ENCODE results near the gene L3MBTL1.
"Not testable (repeated sequence)": the region's sequence is repeated elsewhere in the genome, so short reads cannot be mapped to it uniquely, and the experiment has no call there.

L3MBTL1 gene

DNA sequence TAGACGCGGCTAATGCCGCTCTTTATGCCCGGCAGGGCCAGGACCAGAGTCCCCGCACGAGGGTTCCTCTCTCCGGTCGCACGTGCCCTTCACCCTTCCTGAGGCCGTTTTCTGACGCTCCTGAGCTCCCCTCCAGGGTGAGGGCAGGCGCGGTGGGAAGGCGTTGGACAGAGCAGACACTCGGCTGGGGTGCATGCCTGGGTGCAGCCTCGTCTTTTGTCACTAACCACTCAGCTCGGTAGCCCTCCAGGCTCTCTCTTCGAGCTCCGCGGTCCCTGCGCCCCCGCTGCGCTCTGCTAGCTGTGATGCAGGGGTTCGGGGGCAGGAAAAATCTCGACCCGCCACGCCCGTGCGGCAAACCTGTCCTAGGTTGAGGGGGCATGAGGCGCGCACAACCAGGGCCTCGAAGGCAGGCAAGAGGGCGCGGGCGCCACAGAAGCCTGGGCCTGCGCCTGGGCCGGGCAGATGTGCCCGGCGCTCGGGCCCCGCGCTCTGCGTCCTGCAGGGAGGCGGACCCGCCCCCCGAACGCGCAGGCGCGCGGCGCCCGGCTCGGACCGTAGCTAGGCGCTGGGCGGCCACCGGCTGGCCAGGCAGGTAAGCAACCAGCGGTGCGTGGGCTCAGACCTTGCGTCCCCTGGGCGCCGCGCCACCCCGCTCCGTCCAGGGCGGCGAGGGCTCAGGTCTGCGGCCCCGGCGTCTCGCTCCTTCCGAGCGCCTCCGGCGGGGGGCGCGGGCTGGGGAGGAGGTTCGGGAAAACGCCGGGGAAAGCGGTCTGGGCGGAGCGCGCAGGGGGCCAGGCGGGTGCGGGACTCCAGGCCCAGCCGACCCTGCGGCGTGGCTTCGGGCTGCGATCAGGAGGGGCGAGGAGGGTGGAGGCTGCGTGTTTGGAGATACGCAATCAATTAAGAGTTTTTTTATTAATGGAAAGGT is at the start of gene L3MBTL1:
L3MBTL1 (plus strand) TSS at position 548 of the 931 bp plus-strand sequence. CDS start 5,807 bp downstream, outside the sequence.
- peak; percentile 91 for DNase-seq

DNA sequence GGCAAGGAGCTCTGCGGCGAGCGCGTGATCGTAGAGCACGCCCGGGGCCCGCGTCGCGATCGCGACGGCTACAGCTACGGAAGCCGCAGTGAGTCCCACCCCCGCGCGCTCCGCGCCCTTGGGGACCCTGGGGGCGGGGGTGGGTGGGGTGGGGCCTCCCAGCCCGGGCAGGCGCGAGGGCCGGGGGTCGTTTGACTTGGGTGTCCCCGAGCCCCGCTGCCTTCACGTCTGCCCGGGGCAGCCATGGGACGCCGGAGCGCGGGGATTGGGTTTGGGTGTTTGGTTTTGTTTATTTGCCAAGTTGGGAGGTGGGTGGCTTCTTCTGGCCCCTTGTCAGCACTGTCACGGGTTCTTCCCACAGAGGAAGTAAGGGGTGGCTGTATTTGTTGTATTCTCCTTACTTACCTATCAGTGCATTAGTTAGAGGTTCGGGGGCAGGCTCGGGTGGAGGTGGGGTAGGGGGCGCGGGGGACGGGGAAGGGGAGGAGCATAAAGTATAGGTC is 49.0 kb upstream of the L3MBTL1 start:
- DNase-seq: peak; percentile 72

DNA sequence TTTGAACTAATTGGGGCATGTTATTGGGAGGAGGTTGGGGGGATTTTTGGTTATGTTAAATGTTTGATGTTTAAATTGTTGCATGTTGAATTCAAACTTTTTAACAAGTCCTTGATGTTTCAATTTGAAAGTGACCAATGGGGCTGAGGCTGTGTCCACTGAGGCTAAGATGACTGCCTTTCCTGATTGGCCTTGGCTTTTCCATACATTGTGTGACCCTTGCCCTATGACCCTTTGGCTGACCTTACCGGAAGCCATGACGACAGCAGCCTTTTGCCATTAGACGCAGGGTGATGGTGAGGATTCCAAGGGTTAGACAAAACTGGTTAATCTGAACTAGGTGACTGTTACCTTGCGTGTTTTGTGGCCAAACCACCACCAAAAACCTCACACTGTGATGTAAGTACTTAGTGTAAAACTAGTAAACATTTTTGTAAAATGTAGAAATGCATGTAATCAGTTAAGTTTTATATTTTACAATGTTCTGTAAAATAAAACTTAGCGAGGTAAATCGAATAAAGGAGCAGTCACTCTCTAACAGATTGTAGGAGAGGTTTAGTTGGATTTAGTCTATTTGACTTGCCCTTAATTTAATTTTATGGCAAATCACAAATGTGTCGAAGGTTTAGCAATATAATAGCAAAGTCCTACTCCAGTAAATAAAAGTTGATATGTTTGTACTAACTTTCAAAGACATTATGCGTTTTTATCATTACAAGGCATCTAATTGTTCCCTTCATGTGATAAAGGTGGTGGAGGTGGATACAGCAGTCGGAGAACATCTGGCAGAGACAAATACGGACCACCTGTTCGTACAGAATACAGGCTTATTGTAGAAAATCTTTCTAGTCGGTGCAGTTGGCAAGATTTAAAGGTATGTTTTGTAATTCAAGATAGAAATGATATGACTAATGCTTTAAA is 48.2 kb upstream of the L3MBTL1 start:
- no peak for DNase-seq

DNA sequence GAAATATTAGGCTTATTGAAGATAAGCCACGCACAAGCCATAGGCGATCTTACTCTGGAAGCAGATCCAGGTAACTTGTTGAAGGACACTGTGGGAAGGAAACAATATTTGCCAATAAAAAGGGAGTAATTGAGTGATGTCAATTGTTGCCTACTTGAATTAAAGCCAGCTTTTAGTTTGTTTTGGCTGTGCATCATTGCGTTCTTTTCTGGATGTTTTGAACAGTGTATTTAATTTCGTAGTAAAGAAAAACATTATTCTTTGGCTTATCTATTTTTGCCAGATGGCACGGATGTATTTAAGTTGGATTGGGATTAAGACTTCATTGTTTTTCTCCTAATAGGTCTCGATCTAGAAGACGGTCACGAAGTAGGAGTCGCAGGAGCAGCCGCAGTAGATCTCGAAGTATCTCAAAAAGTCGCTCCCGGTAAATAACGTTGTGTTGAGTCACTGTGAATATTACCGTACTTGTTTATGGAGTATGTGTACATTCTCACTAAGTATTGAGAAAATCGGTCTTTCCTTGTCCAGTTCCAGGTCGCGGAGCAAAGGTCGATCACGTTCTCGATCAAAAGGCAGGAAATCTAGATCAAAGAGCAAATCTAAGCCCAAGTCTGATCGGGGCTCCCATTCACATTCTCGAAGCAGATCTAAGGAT is 47.2 kb upstream of the L3MBTL1 start:
- DNase-seq: no peak

DNA sequence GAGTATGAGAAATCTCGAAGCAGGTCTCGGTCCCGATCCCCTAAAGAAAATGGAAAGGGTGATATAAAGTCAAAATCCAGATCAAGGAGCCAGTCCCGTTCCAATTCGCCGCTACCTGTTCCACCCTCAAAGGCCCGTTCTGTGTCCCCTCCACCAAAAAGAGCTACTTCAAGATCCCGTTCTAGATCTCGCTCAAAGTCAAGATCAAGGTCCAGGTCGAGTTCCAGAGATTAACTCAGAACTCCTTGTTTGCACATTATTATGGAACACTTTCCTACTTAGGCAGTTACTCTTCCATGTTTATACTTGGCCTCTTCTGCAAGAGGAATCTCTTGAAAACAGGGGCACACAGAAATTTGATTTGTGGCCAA is 46.7 kb upstream of the L3MBTL1 start:
- DNase-seq: peak; percentile 22

DNA sequence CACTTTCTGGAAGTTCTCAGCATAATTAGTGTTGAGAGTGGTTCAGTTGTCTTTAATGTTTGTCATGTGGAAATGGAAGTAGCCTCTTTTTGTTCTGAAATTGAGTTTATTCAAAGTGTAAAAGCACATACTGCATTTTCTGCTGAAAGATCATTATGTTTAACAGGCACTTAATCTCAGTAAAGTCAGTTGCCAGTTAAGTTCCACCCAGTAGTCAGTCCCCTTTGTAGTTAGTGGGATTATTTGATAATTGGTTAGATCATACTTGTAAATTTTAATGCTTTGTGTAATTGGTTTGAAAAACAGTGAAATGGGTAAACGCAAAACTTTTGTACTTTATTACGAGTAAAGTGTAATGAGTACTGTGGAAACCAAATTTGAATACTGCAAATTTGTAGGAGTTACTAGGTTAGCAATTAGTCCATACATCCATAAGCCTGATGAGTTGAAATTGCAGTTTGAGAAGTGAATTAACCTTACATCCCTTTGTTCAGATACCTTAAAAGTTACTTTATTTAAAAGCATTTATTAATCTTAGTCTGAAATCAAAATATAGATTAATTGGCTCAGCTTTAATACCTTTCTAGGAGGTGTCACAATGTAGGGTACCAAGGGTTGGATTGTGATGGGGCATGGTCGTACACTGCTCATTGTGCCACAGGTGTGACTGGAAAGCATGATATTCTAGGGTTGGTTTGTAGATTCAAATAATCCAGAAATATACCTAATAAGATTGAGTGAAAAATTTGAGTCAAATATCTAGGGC is 45.4 kb upstream of the L3MBTL1 start:
- no peak for DNase-seq

DNA sequence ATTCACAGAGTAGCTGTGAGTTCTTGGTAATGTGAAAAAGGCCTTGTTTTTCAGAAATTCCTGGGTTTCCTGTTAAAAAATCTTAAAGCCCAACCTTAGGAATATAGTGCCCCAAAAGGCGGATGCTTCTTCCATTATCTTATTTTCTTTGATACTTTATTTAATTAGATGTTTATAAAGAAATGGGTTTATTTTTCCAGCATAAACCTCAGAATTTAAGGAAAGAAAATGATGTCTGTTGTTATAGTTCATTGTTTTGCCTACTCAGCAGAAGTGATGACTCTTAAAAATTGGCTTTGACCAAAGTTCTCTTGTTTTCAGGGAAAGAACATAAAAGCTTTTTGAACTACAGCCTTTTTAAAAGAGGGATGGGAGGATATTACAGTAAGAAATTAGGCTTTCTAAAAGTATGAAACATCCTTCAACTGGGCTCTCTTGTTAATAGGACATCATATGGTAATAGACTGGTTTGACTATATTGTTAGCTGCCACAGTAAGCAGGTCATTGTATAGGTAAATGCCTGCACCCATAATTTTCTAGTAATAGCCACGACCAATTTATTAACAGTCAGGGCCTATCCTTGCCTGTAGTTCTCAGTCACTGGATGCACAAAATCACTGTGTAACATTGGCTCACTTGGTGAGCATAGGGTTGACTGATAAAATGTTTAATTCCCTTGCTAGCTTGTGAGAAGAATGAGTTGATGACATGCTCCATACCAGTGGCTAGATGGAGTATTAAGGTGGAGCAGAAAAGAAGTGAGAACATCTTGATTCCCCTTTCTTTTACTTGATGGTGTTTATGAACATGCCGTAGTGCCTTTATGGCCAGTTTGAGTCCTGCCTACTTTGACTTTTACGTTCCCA is 44.6 kb upstream of the L3MBTL1 start:
- DNase-seq: no peak

DNA sequence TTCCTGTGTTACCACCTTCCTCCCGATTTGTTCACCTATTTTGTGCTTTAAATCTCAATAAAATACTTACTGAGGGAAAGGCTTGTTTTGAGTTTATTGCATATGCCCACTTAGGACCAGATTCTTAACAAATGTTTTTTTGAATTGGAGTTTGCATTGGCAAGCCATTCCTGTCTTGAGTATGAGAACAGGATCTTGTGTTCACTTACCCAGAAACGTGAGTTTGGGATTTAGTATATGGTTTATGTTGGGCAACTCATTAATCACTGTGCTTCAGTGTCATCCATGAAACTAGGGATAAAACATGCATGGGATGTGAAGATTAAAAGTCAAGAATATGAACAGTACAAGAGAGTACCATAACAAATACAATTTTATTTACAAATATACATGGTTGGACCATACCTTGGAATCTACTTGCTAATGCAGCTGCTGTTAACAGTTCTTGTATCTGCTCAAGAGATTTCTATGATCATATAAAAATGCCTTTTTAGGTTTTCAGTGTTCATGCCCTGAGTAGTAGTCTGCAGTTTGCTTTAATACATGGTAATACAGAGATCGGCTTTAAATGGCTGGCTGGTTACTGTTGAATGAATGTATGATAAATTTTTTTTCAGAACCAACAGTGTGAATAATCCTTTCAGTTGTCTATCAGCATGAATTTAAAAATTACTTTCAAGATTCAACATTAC is 43.8 kb upstream of the L3MBTL1 start:
- no peak for DNase-seq

DNA sequence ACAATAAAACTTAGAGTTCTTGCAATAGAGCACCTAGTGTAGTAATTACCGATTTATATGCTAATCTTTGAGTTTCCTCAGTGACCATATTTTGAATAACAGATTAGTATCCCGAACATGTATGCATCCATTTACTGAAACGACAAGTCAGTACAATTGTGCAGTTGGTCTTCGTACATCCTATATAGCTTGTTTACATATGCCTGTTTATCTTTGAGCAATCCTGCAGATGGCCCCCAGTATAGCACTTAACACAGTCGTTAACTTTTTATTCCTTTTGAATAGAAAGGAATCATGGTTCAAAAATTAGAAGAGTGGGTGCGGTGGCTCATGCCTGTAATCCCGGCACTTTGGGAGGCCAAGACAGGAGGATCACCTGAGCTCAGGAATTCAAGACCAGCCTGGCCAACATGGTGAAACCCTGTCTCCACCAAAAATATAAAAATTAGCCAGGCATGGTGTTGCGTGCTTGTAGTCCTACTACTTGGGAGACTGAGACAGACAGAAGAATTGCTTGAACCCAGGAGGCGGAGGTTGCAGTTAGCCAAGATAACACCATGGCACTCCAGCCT is 43.2 kb upstream of the L3MBTL1 start:
- peak; percentile 35 for DNase-seq

DNA sequence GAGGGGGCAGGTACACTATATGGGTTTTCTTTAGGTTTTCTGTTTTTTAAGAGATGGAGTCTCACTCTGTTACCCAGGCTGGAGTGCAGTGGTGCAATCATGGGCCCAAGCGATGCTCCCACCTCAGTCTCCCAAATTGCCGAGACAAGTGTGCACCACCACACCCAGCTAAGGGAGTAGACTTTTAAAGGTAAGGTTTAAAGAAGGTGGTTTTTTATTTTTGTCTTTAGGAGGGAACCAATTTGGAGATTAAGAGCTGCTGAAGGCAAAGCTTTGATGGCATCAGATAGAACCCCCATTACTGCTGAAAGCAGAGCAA is 41.9 kb upstream of the L3MBTL1 start:
- DNase-seq: no peak

DNA sequence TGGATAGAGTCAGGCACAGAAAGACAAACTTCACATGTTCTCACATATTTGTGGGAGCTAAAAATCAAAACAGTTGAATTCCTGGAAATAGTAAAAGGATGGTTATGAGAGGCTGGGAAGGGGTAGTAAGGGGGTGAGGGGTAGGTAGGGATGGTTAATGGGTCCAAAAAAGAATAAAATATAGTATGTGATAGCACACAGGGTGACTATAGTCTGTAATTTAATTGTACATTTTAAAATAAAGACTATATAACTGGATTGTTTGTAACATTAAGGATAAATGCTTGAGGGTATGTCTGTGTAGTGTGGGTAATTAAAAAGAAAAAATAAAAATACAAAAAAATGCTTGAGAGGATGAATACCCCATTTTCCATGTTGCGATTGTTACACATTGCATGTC is 39.9 kb upstream of the L3MBTL1 start:
- no peak for DNase-seq

DNA sequence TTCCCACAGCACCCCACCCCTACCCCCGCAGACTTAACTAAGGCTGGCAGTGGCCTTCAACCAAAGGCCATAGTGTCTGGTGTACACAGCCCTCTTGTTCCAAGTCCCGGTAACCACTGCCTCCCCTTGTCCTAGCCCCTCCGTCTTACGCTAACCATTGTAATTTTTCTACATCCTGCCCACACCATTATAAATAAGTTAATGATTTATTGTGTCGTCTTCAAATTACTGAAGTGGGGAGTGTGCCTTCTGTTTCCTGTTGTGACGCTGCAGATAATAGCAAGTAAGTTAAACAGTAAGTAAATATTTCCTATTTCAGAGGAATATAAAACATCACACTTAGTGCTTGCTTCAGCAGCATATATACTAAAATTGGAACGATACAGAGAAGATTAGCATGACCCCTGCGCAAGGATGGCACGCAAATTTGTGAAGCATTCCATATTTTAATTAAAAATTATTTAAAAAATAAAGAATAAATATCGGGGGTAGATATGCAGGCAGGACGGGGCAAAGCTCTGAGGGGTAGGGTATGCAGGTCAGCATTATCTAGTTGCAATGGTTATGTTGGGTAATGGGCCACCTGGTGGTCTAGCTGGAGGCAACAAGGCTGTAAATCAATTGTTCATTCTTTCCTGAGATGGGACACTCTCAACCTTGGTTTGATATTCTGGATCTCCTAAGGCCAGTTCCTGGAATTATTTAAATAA is 34.7 kb upstream of the L3MBTL1 start:
- no peak for DNase-seq

DNA sequence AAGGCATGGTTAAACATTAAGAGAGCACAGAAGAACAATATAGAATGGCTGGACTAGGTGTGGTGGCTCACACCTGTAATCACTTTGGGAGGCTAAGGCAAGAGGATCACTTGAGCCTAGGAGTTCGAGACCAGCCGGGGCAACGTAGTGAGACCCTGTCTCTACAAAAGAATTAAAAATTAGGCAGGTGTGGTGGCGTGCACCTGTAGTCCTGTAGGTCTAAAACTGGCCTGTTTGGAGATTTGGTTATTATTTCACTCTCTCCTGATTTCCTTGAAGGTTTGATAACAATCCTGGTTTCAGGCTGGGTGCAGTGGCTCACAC is 34.2 kb upstream of the L3MBTL1 start:
- no peak for DNase-seq

DNA sequence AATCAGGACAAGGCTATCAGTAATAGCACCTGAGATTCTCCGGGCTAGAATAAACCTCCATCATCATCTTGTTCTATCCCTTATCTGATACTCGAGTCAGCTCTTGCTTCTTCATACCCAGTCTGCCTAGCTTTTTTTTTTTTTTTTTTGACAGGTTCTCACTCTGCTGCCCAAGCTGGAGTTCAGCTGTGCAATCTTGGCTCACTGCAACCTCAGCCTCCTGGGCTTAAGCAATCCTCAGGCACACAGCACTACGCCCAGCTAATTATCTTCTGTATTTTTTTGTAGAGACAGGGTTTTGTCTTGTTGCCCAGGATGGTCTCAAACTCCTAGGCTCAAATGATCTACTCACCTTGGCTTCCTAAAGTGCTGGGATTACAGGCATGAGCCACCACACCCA is 30.3 kb upstream of the L3MBTL1 start:
- DNase-seq: no peak

DNA sequence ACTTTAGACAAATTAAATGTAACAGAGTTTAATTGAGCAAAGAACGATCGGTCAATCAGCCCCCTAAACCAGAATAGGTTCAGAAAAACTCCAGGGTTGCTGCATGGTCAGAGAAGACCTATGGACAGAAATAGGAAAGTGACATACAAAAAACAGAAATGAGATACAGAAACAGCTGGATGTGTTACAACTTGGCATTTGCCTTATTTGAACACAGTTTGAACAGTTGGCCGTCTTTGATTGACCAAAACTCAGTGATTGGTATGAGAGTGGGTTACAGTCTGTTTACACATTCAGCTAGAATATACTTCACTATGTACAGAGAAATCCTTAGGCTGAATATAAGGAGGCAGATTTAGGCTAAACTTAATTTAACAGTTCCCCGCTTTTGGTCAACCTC is 29.9 kb upstream of the L3MBTL1 start:
- no peak for DNase-seq

DNA sequence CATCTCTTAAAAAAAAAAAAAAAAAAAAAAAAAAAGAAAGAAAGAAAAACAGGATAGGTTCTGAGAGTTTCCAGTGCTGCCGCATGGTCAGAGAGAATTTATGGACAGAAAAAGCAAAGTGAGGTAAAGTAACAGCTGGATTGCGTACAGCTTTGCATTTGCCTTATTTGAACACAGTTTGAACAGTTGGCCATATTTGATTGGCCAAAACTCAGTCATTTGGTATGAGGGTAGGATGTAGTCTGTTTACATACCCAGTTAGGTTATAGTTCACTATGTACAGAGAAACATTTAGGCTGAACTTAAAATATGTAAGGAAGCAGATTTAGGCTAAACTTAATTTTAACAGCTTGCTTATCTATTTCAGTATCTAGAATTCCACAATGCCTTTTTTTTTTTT is 17.5 kb upstream of the L3MBTL1 start:
- DNase-seq: no peak

DNA sequence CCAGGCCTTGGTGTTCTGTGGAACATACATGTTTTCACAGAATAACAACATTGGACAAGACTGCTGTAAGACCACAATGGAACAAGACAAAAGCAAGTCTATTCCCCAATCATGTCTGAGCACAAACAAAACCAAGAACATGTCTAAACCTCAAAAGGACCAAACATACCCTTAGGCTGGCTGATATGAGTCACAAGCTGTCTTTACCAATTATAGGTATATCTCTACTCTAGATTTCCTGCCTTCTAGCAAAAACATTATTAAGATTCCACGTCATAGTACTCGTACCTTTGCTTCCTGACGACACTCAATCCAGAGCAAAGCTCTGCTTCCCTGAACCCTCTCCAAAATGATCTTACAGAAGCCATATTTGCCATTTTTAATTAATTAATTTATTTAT is 15.4 kb upstream of the L3MBTL1 start:
- no peak for DNase-seq

DNA sequence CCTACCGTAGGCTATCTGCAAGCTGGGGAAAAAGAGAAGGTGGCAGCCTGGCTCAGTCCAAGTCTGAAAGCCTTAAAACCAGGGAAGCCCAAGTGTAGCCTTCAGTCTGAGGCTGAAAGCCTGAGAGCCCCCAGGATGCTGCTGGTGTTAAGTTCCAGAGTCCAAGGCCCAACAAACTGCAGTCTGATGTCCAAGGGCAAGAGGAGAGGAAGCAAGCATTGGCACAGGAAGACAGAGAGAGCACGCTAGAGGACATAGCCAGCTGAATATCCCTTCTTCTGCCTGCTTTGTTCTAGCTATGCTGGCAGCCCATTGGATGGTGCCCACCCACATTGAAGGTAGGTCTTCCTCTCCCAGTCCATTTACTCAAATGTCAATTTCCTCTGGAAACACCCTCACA is 12.1 kb upstream of the L3MBTL1 start:
- no peak for DNase-seq

DNA sequence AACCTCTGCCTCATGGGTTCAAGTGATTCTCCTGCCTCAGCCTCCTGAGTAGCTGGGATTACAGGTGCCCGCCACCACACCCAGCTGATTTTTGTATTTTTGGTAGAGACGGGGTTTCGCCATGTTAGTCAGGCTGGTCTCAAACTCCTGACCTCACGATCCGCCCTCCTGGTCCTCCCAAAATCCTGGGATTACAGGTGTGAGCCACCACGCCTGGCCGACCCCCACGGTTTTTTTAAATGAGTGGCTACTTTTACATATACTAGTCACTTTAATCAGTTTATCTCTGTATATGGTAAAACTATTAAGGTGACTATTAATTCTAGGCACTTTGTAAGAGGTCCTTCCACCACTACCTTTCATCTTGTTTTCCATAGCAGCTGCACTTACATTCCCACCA is 5.5 kb upstream of the L3MBTL1 start:
- DNase-seq: not testable (repeated sequence)

DNA sequence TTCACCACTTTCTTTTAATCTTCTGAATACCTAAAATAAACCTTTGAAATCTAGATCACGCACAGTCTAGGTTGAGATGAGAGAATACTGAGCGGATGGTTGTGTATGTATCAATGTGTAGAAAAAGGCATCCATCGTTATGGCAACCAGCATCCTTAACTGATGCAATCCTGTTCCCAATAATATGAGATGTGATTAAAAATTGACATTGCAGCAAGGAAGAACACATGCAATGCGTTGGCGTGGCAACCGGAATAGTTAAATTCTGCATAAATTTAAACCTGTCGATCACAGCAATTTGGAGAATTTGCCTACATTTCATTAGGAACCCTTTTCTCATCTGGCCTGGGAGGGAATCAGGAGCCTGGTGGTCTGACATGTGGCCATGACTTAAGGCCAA is 1.3 kb upstream of the L3MBTL1 start:
- DNase-seq: peak; percentile 26
